Glomerular endothelial cell (primary cell): ENCODE results near the gene OOSP2. TPM values are rescaled to one million over a fixed set of nuclear protein-coding genes. Genes with fewer than 3 reads are reported as not detected.

Source experiments
- DNase-seq: peaks from one replicate; pipeline ENCODE4 v3.0.0-alpha.2; 2011; ENCODE audit warnings: low read depth, low spot score; ENCODE audit errors: extremely low read depth
- total RNA-seq: library from RNA; depleted of rRNA; stranded (reverse); fragments of >200 nt; gene quantifications from 2 replicates; pipeline ENCODE4 v1.2.3, GENCODE V29; 2015

Gene OOSP2
- total RNA-seq, 1 donor from 2014 or later: not detected

GRCh38 chr11:60077981-60078380 lies 37.8 kb downstream of the OOSP2 start:
- DNase-seq: no peak

- DNase-seq: no peak
Measured at GRCh38 chr11:60078745-60079144, 38.5 kb downstream of the OOSP2 start.

- DNase-seq: no peak
Measured at GRCh38 chr11:60080535-60080934, 40.3 kb downstream of the OOSP2 start.

GRCh38 chr11:60084631-60085273 lies 44.5 kb downstream of the OOSP2 start:
- no peak for DNase-seq

GRCh38 chr11:60085909-60086308 lies 45.7 kb downstream of the OOSP2 start:
- DNase-seq: no peak

- DNase-seq: no peak
Measured at GRCh38 chr11:60087239-60087638, 47.0 kb downstream of the OOSP2 start.

- no peak for DNase-seq
Measured at GRCh38 chr11:60088364-60088763, 48.2 kb downstream of the OOSP2 start, which contains the start of gene MS4A2. Gene MS4A2 (plus strand): TSS chr11:60088664. CDS start chr11:60088766, 102 bp downstream.

- DNase-seq: no peak
Measured at GRCh38 chr11:60095477-60096120, 55.4 kb downstream of the OOSP2 start.

- DNase-seq: no peak
Measured at GRCh38 chr11:60097189-60097588, 57.0 kb downstream of the OOSP2 start.

Other genes starting within 250 kb of the OOSP2 start
- 44.8 and 51.2 TPM in 2 replicates for gene MRPL16, start 229.6 kb upstream of the OOSP2 start, total RNA-seq
- not detected in 2 replicates for gene CBLIF, start 194.9 kb upstream of the OOSP2 start, total RNA-seq
- gene TCN1, start 173.9 kb upstream of the OOSP2 start, total RNA-seq: not detected in 2 replicates
- gene OOSP3, start 161.6 kb upstream of the OOSP2 start, total RNA-seq: not detected in 2 replicates
- gene OOSP1, start 102.0 kb upstream of the OOSP2 start, total RNA-seq: not detected in 2 replicates
- not detected in 2 replicates for gene OOSP4A, start 76.4 kb upstream of the OOSP2 start, total RNA-seq
- gene OOSP4B, start 23.2 kb upstream of the OOSP2 start, total RNA-seq: not detected in 2 replicates
- gene MS4A3, start 16.3 kb downstream of the OOSP2 start, total RNA-seq: not detected in 2 replicates
- not detected in 2 replicates for gene MS4A2, start 48.3 kb downstream of the OOSP2 start, total RNA-seq
- 2.9 and 7.5 TPM in 2 replicates for gene MS4A6A, start 142.7 kb downstream of the OOSP2 start, total RNA-seq
- not detected in 2 replicates for gene MS4A4E, start 202.7 kb downstream of the OOSP2 start, total RNA-seq
- gene MS4A4A, start 240.3 kb downstream of the OOSP2 start, total RNA-seq: not detected in 2 replicates